Erythroblast (primary cell): ENCODE results near the gene CACNB3.

Source experiments
- GATA1 ChIP-seq: IDR thresholded peaks from 2 replicates; pipeline ENCODE4 v1.6.1; 2011; ENCODE audit warnings: low read depth, mild to moderate bottlenecking, control low read depth, low read length, moderate library complexity
- POLR2A ChIP-seq: IDR thresholded peaks from 2 replicates; pipeline ENCODE4 v1.6.1; 2011; ENCODE audit warnings: mild to moderate bottlenecking, low read length

DNA sequence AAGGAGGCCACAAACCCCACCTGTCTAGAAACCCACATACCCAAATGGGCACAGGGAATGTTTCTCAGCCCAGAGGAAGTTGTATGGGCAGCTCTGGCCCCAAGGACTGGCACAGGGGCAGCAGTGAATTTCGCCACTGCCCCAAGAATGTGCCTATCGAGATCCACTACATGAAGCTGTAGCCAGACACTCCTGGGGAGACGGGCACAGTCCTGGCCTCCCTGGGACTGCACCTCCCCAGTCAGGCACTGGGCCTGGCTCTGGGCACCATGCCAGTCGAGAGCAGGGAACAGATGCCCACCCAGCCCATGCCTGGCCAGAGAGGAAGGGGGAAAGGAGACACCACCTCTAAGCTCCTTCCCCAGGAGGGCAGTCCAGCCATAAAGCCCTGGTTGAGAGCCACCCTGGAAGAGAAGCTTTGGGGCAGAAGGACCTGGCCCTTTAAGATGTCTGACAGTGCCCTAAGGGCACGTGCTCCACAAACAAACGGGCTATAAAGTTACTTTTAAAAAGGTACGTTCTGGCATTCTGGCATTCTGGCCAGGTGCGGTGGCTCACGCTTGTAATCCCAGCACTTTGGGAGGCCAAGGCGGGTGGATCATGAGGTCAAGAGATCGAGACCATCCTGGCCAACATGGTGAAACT, 37.8 kb upstream of the CACNB3 start:
- TF ChIP-seq POLR2A (no peak), GATA1 (no peak)
